Stomach (tissue), 4 donors: ENCODE measurements around the gene SIRPA.

ENCODE experiments used
- POLR2A ChIP-seq, 4 donors: fragments of 450-650 bp; IDR thresholded peaks; one replicate each; pipeline ENCODE4 v1.6.1; 2016; ENCODE audit warnings: antibody characterized with exemption in 4 of 4, control low read depth in 2 of 4, mild to moderate bottlenecking in 1 of 4, moderate library complexity in 1 of 4
- POLR2AphosphoS5 ChIP-seq, 3 donors: sonication (generic); formaldehyde crosslinking; IDR thresholded peaks; one replicate each; pipeline ENCODE4 v1.6.1; 2016; ENCODE audit warnings: antibody characterized with exemption in 3 of 3
- TF ChIP-seq, protein P1 (sequence below), 7 experiments: fragments of 450-650 bp in 4 of 7; fragments of 200-600 bp in 3 of 7; sonication (generic) in 3 of 7; IDR thresholded peaks; one replicate each; pipeline ENCODE4 v1.5.1; 2016 to 2019; ENCODE audit warnings: antibody characterized with exemption in 7 of 7, control low read depth in 2 of 7, mild to moderate bottlenecking in 1 of 7

DNA sequence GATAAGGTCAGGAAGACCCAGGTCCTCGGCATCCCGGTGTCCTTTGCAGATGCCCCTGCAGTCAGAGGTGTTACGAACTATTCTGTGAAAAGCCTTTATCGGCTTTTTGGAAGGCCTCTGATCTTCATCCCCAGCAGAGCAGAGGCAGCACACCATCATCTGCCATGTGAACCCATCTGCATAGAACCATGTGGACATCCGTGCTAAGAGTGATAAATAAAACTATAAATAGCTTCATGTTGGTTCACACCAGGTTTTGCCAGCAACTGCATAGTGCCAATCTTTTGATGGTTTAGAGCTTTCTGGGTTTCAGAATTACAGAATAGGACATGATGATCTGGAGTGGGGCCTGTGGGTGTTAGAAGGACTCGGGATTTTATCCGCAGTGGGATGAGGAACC is 33.6 kb downstream of the SIRPA start:
- TF ChIP-seq POLR2AphosphoS5 (IDR thresholded peaks at IDR 0.05) = no peak
- TF ChIP-seq, protein P1, sequence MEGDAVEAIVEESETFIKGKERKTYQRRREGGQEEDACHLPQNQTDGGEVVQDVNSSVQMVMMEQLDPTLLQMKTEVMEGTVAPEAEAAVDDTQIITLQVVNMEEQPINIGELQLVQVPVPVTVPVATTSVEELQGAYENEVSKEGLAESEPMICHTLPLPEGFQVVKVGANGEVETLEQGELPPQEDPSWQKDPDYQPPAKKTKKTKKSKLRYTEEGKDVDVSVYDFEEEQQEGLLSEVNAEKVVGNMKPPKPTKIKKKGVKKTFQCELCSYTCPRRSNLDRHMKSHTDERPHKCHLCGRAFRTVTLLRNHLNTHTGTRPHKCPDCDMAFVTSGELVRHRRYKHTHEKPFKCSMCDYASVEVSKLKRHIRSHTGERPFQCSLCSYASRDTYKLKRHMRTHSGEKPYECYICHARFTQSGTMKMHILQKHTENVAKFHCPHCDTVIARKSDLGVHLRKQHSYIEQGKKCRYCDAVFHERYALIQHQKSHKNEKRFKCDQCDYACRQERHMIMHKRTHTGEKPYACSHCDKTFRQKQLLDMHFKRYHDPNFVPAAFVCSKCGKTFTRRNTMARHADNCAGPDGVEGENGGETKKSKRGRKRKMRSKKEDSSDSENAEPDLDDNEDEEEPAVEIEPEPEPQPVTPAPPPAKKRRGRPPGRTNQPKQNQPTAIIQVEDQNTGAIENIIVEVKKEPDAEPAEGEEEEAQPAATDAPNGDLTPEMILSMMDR (IDR thresholded peaks at IDR 0.05) = no peak
- TF ChIP-seq POLR2A (IDR thresholded peaks at IDR 0.05) = no peak
